ENCODE results near the gene WDR82.

GRCh38 chr3:52313188-52313773 is 34.8 kb upstream of the WDR82 start:
- TF ChIP-seq POLR2A (IDR thresholded peaks at IDR 0.05; ENCODE audit: low read depth, low read length) (no peak), RAD21 (IDR thresholded peaks at IDR 0.05; ENCODE audit: low read length) (no peak), MXI1 (IDR thresholded peaks at IDR 0.05; ENCODE audit: borderline replicate concordance, low read depth, low read length) (no peak), CEBPB (IDR thresholded peaks at IDR 0.05; ENCODE audit: low read depth, low read length) (no peak), USF2 (IDR thresholded peaks at IDR 0.05; ENCODE audit: low read depth, low read length) (no peak), RCOR1 (IDR thresholded peaks at IDR 0.05; ENCODE audit: insufficient replicate concordance, low read length) (no peak), ELK1 (IDR thresholded peaks at IDR 0.05; ENCODE audit: borderline replicate concordance, low read depth, low read length) (no peak)
- TF ChIP-seq, protein P1, sequence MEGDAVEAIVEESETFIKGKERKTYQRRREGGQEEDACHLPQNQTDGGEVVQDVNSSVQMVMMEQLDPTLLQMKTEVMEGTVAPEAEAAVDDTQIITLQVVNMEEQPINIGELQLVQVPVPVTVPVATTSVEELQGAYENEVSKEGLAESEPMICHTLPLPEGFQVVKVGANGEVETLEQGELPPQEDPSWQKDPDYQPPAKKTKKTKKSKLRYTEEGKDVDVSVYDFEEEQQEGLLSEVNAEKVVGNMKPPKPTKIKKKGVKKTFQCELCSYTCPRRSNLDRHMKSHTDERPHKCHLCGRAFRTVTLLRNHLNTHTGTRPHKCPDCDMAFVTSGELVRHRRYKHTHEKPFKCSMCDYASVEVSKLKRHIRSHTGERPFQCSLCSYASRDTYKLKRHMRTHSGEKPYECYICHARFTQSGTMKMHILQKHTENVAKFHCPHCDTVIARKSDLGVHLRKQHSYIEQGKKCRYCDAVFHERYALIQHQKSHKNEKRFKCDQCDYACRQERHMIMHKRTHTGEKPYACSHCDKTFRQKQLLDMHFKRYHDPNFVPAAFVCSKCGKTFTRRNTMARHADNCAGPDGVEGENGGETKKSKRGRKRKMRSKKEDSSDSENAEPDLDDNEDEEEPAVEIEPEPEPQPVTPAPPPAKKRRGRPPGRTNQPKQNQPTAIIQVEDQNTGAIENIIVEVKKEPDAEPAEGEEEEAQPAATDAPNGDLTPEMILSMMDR (conservative IDR thresholded peaks at IDR 0.05; ENCODE audit: low read depth, low read length) = no peak

All from IMR-90 (cell line).